Astrocyte of the spinal cord (primary cell): Measurements from ENCODE around the gene LHX5.
"Not testable (repeated sequence)": the region's sequence is repeated elsewhere in the genome, so short reads cannot be mapped to it uniquely, and the experiment has no call there.

Experiments
- DNase-seq: peaks from one replicate; pipeline ENCODE4 v3.0.0; 2011; ENCODE audit warnings: low read depth, low spot score
- H3K4me3 ChIP-seq: 2 replicates; pipeline ENCODE4 v1.5.1; 2011; ENCODE audit warnings: low read depth, mild to moderate bottlenecking, low read length, moderate library complexity
- in situ Hi-C: cut with HindIII; loops from 2 replicates; pipeline ENCODE4 v1.10.0; 2017; ENCODE audit warnings: low sequenced_read_pairs
- TF ChIP-seq, protein P1 (sequence below): IDR thresholded peaks from 2 replicates; pipeline ENCODE4 v1.5.1; 2012; ENCODE audit warnings: low read depth, mild to moderate bottlenecking, low read length, inconsistent platforms

Gene LHX5

DNA sequence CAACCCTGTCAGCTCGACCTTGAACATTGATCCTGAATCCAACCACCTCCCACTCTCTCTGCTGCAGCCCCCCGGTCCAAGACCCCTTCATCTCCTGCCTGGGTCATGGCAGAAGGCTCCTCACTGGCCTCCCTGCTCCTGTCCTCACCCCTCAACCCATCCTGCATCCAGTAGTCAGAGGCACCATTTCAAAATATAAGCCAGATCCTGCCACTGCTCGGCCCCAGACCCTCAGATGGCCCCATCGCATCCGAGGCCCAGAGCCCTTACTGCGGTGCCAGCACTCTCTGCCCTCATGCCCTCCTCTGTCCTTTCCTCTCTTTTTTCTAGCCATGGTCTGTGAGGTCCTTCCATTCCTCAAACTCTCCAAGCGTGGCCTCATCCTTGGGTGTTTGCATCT, 34.3 kb upstream of the LHX5 start:
- no peak for DNase-seq
- TF ChIP-seq, protein P1, sequence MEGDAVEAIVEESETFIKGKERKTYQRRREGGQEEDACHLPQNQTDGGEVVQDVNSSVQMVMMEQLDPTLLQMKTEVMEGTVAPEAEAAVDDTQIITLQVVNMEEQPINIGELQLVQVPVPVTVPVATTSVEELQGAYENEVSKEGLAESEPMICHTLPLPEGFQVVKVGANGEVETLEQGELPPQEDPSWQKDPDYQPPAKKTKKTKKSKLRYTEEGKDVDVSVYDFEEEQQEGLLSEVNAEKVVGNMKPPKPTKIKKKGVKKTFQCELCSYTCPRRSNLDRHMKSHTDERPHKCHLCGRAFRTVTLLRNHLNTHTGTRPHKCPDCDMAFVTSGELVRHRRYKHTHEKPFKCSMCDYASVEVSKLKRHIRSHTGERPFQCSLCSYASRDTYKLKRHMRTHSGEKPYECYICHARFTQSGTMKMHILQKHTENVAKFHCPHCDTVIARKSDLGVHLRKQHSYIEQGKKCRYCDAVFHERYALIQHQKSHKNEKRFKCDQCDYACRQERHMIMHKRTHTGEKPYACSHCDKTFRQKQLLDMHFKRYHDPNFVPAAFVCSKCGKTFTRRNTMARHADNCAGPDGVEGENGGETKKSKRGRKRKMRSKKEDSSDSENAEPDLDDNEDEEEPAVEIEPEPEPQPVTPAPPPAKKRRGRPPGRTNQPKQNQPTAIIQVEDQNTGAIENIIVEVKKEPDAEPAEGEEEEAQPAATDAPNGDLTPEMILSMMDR, result no peak
- in situ Hi-C loops, result no loop called here

DNA sequence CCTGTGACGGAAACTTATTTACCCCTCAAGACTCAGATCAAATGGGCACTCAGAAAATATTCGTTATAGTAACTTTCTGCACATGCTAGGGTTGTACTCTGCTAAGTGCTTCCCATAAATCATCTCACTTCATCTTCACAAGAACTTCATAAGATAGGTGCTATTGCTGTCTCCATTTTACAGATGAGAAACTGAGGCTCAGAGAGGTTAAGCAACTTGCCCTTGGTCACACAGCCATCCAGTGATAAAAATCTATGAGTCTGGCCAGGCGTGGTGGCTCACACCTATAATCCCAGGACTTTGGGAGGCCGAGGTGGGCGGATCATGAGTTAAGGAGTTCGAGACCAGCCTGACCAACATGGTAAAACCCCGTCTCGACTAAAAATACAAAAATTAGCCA, 33.2 kb upstream of the LHX5 start:
- no peak for DNase-seq

More for the DNA sequence above, 34.3 kb upstream of the LHX5 start:
- H3K4me3 ChIP-seq, result no peak overlapping the region

DNA sequence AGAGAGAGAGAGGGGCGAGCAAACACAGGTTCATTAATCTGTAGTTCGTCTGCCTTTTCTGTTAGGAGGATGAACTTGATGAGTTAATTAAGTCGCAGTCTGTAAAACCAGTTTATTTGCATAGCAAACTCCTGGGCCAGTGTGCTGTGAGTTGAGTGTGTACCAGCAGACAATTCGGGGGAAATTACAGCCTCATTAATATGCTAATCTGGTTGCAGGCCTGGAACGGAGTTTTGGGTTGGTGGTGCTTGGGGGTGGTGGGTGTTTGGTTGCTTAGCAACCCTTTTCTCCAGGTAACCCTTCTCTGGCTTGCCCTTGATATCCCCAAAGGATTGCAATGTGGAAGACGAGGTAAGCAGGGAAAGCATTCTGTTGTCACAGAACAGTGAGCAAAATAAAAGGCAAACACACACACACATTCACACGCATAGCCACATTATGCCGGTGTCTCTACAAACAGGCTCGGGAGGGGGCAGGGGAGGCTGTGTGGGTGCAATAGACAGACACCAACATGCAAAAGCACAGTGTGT, 29.2 kb upstream of the LHX5 start:
- in situ Hi-C loops, result no loop called here
- no peak for DNase-seq
- no peak overlapping the region for H3K4me3 ChIP-seq
- TF ChIP-seq, protein P1, result no peak

More for the DNA sequence above, 33.2 kb upstream of the LHX5 start:
- H3K4me3 ChIP-seq, result no peak overlapping the region
- TF ChIP-seq, protein P1, result no peak
- in situ Hi-C loops, result no loop called here

DNA sequence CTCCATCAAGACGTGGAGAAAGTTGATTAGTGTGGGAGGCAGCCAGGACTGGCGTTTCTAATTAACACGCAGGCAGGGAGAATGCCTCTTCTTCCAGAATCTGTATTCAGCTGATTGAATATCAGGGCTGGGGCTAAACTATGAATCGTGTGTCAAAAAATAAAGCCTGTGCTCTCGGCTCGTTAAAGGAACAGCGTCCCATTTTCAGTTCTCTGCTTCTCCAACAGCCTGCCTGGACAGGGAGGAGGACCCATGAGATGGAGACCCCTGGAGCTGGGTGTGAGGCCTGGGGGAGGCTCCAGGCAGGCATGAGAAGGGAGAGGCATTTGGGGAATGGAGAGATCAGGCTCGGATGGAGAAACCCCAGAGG, 28.6 kb upstream of the LHX5 start:
- in situ Hi-C loops, result no loop called here
- TF ChIP-seq, protein P1, result no peak
- DNase-seq, result no peak
- no peak overlapping the region for H3K4me3 ChIP-seq

DNA sequence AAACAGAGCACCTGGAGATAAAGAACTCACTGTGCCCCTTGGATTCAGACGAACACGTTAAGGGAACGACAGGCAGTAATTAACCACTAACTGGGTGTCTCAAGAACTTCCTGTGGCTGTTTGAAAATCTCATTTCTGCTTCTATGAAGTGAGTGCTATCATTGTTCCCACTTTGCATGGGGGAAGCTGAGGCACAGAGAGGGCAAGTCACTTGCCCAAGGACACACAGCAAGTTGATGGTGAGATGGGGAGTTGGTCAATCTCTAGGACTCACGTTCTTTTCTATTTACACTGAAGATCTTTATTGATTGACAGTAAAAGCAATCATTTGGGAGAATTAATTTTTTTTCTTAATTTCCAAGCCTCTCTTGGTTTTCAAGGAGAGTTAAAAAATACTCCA, 26.8 kb upstream of the LHX5 start:
- TF ChIP-seq, protein P1, result no peak

DNA sequence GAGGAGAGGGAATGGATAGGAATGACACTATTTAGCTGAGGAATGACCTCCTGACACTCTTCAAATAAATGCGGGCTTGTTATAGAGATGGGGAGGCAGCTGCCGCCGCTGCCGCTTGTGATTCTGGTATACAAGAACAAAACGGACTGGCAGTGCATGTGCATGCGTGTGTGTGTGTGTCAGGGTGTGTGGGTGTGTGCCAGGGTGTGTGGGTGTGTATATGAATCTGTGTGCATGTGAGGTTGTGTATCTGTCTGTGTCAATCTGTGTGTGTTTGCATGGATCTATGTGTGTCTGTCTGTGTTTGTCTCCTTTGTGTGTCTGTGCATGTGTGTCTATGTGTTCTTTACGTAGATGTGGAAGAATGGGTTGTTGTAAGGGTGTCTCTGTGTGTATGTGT, 26.0 kb upstream of the LHX5 start:
- in situ Hi-C loops, result no loop called here
- TF ChIP-seq, protein P1, result no peak
- no peak for DNase-seq
- H3K4me3 ChIP-seq, result no peak overlapping the region

More for the DNA sequence above, 26.8 kb upstream of the LHX5 start:
- no peak for DNase-seq
- H3K4me3 ChIP-seq, result no peak overlapping the region
- in situ Hi-C loops, result no loop called here

DNA sequence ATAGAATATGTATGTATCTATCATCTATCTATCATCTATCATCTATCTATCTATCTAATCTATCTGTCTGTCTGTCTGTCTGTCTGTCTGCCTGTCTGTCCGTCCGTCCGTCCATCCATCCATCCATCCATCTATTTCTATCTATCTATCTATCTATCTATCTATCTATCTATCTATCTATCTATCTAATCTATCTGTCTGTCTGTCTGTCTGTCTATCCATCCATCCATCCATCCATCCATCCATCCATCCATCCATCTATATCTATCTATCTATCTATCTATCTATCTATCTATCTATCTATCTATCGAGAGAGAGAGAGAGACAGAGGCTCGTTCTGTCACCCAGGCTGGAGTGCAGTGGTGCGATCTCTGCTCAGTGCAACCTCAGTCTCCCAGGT, 24.3 kb upstream of the LHX5 start:
- in situ Hi-C loops, H3K4me3 ChIP-seq, DNase-seq: not testable (repeated sequence)
